Measurements from ENCODE around the gene HERPUD1.

- TF ChIP-seq MAX (IDR thresholded peaks at IDR 0.05) = no peak
- no peak for TF ChIP-seq TAF1 (IDR thresholded peaks at IDR 0.05; ENCODE audit: low read depth)
- TF ChIP-seq EGR1 (IDR thresholded peaks at IDR 0.05) = no peak
- TF ChIP-seq YY1 (IDR thresholded peaks at IDR 0.05; ENCODE audit: low read depth) = no peak
Observed at GRCh38 chr16:56974549-56975300, 42.8 kb downstream of the HERPUD1 start.
